Panc1 (cell line): ENCODE results near the gene NAA80. TPM values are rescaled to one million over a fixed set of nuclear protein-coding genes. Genes with fewer than 3 reads are reported as not detected.

Experiments used
- ATAC-seq: fragments of 200-7000 bp; cut with Tn5 transposase; 2 replicates; pipeline ENCODE4 v1.9.1; 2020; ENCODE audit warnings: mild to moderate bottlenecking, moderate library complexity
- BruUV-seq: library from RNA; stranded (reverse); fragments of 400-500 nt; replicated peaks from 2 replicates; lab custom pipeline; 2021; lab: Mats Ljungman, UMichigan
- CTCF ChIA-PET: fragments of 300-600 bp; sonication (Branson Sonifier 250); formaldehyde crosslinking; loops from one replicate; lab custom pipeline; 2022; ENCODE audit warnings: antibody characterized with exemption; lab: Charles Lee
- POLR2A ChIA-PET: fragments of 300-600 bp; sonication (Branson Sonifier 250); formaldehyde crosslinking; loops from one replicate; lab custom pipeline; 2022; ENCODE audit warnings: antibody characterized with exemption; lab: Charles Lee
- DNase-seq: peaks from one replicate; pipeline ENCODE4 v3.0.0-alpha.2; 2010; ENCODE audit warnings: low read depth, low spot score
- H3K27ac ChIP-seq: 2 replicates; pipeline ENCODE4 v1.5.1; 2011; ENCODE audit warnings: mild to moderate bottlenecking, low read length, inconsistent platforms
- H3K27me3 ChIP-seq: fragments of 200-500 bp; sonication (Bioruptor generic); 2 replicates; pipeline ENCODE4 v1.6.0; 2014; ENCODE audit warnings: low read length, inconsistent platforms; ENCODE audit not compliant: control insufficient read depth, insufficient read depth
- H3K36me3 ChIP-seq: fragments of 200-500 bp; sonication (Bioruptor generic); 2 replicates; pipeline ENCODE4 v1.5.1; 2014; ENCODE audit warnings: inconsistent platforms, mild to moderate bottlenecking, low read length, moderate library complexity; ENCODE audit not compliant: control insufficient read depth, insufficient read depth
- H3K4me1 ChIP-seq: 2 replicates; pipeline ENCODE4 v1.5.1; 2011; ENCODE audit warnings: inconsistent platforms, mild to moderate bottlenecking, low read length, moderate library complexity; ENCODE audit not compliant: control insufficient read depth, insufficient read depth
- H3K4me3 ChIP-seq, 2 experiments: 2 replicates each; pipeline ENCODE4 v1.5.1; 2011 to 2012; ENCODE audit warnings: low read depth in 2 of 2, low read length in 2 of 2, mild to moderate bottlenecking in 2 of 2, inconsistent platforms in 1 of 2, moderate library complexity in 1 of 2
- H3K9me3 ChIP-seq: fragments of 200-500 bp; sonication (Bioruptor generic); 2 replicates; pipeline ENCODE4 v1.5.1; 2014; ENCODE audit warnings: low read depth, mild to moderate bottlenecking, inconsistent platforms, low read length, moderate library complexity; ENCODE audit not compliant: control insufficient read depth, insufficient read depth
- POLR2AphosphoS5 ChIP-seq: IDR thresholded peaks from 2 replicates; pipeline ENCODE4 v1.6.1; 2012; ENCODE audit warnings: mild to moderate bottlenecking, low read depth, low read length, moderate library complexity
- SIN3A ChIP-seq: IDR thresholded peaks from 2 replicates; pipeline ENCODE4 v1.6.1; 2012; ENCODE audit warnings: low read depth, mild to moderate bottlenecking, low read length, moderate library complexity, borderline replicate concordance; ENCODE audit not compliant: insufficient read depth
- TCF7L2 ChIP-seq: IDR thresholded peaks from 2 replicates; pipeline ENCODE4 v1.6.1; 2011; ENCODE audit warnings: mild to moderate bottlenecking, low read depth, low read length, inconsistent platforms
- in situ Hi-C: cut with HindIII; loops from 2 replicates; pipeline ENCODE4 v1.10.0; 2016; ENCODE audit warnings: low sequenced_read_pairs, low pct_unique_long_range_greater_than_20kb
- intact Hi-C: fragments of 100-400 bp; cut with micrococcal nuclease; formaldehyde crosslinking; loops from one replicate; pipeline ENCODE4 v1.10.0; 2022; ENCODE audit not compliant: unreplicated experiment
- total RNA-seq: library from RNA; stranded (reverse); gene quantifications from one replicate; pipeline ENCODE4 v1.2.1, GENCODE V29; 2021; ENCODE audit not compliant: unreplicated experiment
- TF ChIP-seq, protein P1 (sequence below), 2 experiments: IDR thresholded peaks; 2 replicates each; pipeline ENCODE4 v1.6.1; 2011 to 2012; ENCODE audit warnings: low read depth in 2 of 2, control low read depth in 1 of 2, low read length in 1 of 2, mild to moderate bottlenecking in 1 of 2, moderate library complexity in 1 of 2; ENCODE audit not compliant: insufficient read depth in 1 of 2
- TF ChIP-seq, protein P2 (sequence below): fragments of 450-650 bp; IDR thresholded peaks from 2 replicates; pipeline ENCODE4 v1.5.1; 2017; ENCODE audit warnings: mild to moderate bottlenecking

NAA80 gene
- total RNA-seq, 1 experiment from 2014 or later, result 7.2 TPM

DNA sequence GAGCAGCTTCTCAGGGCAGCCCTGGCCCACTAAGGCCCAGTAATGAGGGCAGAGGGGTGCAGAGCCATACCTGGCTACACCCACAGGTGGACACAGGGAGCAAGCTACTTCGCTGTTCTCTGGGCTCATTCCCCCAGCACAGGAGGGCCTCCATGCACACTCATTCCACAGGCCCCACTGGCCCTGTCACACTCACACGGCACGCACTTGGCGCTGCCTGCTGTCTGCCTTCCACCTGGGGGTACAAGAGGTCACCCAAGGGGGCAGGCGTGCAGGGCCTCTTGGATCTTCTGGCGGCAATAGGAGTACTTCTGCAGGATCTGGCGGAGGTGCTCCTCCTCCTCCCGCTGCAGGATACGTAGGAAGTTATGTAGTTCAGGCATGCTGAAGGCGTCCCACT lies 31.1 kb upstream of the NAA80 start:
- DNase-seq (no peak), ATAC-seq (no peak)
- Histone ChIP-seq H3K27me3 (no peaks in the 10 kb centered on the region), H3K9me3 (no peaks in the 10 kb centered on the region), H3K4me3 (no peak overlapping the region), H3K27ac (no peak overlapping the region), H3K4me1 (peaks cover 23% of the 10 kb centered on the region), H3K36me3 (peaks cover 11% of the 10 kb centered on the region)
- CTCF ChIA-PET, result no interaction called here
- intact Hi-C loops, result no loop called here
- TF ChIP-seq, protein P1, sequence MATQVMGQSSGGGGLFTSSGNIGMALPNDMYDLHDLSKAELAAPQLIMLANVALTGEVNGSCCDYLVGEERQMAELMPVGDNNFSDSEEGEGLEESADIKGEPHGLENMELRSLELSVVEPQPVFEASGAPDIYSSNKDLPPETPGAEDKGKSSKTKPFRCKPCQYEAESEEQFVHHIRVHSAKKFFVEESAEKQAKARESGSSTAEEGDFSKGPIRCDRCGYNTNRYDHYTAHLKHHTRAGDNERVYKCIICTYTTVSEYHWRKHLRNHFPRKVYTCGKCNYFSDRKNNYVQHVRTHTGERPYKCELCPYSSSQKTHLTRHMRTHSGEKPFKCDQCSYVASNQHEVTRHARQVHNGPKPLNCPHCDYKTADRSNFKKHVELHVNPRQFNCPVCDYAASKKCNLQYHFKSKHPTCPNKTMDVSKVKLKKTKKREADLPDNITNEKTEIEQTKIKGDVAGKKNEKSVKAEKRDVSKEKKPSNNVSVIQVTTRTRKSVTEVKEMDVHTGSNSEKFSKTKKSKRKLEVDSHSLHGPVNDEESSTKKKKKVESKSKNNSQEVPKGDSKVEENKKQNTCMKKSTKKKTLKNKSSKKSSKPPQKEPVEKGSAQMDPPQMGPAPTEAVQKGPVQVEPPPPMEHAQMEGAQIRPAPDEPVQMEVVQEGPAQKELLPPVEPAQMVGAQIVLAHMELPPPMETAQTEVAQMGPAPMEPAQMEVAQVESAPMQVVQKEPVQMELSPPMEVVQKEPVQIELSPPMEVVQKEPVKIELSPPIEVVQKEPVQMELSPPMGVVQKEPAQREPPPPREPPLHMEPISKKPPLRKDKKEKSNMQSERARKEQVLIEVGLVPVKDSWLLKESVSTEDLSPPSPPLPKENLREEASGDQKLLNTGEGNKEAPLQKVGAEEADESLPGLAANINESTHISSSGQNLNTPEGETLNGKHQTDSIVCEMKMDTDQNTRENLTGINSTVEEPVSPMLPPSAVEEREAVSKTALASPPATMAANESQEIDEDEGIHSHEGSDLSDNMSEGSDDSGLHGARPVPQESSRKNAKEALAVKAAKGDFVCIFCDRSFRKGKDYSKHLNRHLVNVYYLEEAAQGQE (IDR thresholded peaks at IDR 0.05; ENCODE audit: insufficient read depth in 1 of 2, low read depth in 2 of 2, low read length in 1 of 2), result no peak
- no peak for TF ChIP-seq TCF7L2
- TF ChIP-seq, protein P2, sequence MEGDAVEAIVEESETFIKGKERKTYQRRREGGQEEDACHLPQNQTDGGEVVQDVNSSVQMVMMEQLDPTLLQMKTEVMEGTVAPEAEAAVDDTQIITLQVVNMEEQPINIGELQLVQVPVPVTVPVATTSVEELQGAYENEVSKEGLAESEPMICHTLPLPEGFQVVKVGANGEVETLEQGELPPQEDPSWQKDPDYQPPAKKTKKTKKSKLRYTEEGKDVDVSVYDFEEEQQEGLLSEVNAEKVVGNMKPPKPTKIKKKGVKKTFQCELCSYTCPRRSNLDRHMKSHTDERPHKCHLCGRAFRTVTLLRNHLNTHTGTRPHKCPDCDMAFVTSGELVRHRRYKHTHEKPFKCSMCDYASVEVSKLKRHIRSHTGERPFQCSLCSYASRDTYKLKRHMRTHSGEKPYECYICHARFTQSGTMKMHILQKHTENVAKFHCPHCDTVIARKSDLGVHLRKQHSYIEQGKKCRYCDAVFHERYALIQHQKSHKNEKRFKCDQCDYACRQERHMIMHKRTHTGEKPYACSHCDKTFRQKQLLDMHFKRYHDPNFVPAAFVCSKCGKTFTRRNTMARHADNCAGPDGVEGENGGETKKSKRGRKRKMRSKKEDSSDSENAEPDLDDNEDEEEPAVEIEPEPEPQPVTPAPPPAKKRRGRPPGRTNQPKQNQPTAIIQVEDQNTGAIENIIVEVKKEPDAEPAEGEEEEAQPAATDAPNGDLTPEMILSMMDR, result no peak
- TF ChIP-seq SIN3A, result no peak
- TF ChIP-seq POLR2AphosphoS5, result no peak
- BruUV-seq, result no TSS peak
- POLR2A ChIA-PET, result no interaction called here
- in situ Hi-C loops, result no loop called here

DNA sequence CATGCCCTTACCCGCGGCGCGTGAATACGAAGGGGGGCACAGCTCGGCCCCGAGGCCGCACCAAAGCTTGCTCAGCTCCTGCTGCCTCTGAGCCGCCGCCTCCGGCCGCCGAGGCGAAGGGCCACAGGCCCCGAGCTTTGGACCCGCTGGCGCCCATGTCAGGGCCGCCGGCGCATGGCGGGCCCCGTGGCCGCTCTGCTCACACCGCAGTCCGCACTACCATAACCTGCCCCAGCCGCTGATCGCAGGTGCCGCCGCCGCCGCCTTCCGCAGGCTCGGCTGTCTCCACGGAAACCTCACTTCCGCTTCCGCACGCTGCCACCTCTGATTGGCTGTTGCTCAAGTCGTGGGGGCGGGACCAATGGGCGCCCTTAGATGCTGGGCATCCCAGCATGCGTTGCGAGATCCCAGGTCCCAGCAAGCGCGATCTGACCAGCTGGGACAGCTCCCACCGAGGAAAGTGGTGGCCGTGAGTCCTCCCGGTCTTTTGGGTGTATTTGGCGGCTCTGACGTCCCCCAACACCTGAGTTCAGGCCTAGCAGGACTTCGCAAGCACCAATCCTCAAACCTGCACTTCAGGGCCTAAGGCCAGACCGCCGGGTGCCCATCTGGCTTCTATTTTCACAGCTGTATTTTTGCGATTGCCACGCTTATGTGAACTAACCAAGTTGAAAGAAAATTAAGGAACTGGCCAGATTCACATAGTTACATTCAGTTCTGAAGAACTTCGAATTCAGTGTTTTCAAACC lies 28.9 kb upstream of the NAA80 start, which contains the start of gene TUSC2:
TUSC2 (minus strand) TSS at position 281 of the 749 bp plus-strand sequence; CDS start at position 157, 124 bp downstream.
- Histone ChIP-seq H3K27me3 (no peaks in the 10 kb centered on the region), H3K9me3 (no peaks in the 10 kb centered on the region), H3K36me3 (peaks cover 11% of the 10 kb centered on the region), H3K27ac (peak within 1 kb of the TSS; percentile 89), H3K4me1 (peaks cover 16% of the 10 kb centered on the region), H3K4me3 (peak within 1 kb of the TSS; percentile 87 to 89)
- CTCF ChIA-PET, result interaction anchor here (1.0 kb wide), 1 partner anchor 101 kb away, joined by 5 read pairs; no protein-coding TSS in a partner anchor
- POLR2A ChIA-PET, result interaction anchor here (0.6 to 0.7 kb wide), 3 partner anchors 9 to 64 kb away, joined by 3 to 14 read pairs (median 5); no protein-coding TSS in a partner anchor
- TF ChIP-seq SIN3A (peak; percentile 37; the same call in 1 of the 2 replicates), TCF7L2 (0 out of 2 replicates have a peak, but pooled peaks have one; percentile 41), POLR2AphosphoS5 (peak; percentile 73)
- TF ChIP-seq, protein P2, result no peak
- TF ChIP-seq, protein P1 (IDR thresholded peaks at IDR 0.05; ENCODE audit: insufficient read depth in 1 of 2, low read depth in 2 of 2, low read length in 1 of 2), result 0 out of 4 replicates have a peak, but pooled peaks of 1 of the 2 experiments have one; percentile 71
- BruUV-seq, result no TSS peak
- intact Hi-C loops, result no loop called here
- ATAC-seq (peak; percentile 92), DNase-seq (no peak)
- in situ Hi-C loops, result no loop called here
